Spleen (tissue), 11 donors: ENCODE data around the gene RITA1. TPM values are rescaled to one million over a fixed set of nuclear protein-coding genes. Genes with fewer than 3 reads are reported as not detected.
A peak's percentile ranks its signal among the peaks of the same experiment; 100 is the strongest.

Experiments
- DNase-seq: peaks from one replicate; pipeline ENCODE4 v3.0.0-alpha.2; 2020
- H3K27ac ChIP-seq, 8 donors: fragments of 200-600 bp; sonication (generic) in 7 of 8; 1 replicate in 4 of 8; 2 replicates in 4 of 8; pipeline versions ENCODE4 v1.5.0 to v1.8.0; 2016 to 2021; ENCODE audit warnings: inconsistent platforms in 4 of 8, mild to moderate bottlenecking in 4 of 8, moderate library complexity in 1 of 8
- H3K27me3 ChIP-seq, 7 donors: fragments of 200-600 bp; sonication (generic) in 6 of 7; replicated peaks in 1 of 7; 1 replicate in 4 of 7; 2 replicates in 3 of 7; pipeline versions ENCODE4 v1.5.0 to v1.8.0; 2016 to 2021; ENCODE audit warnings: inconsistent platforms in 3 of 7, mild to moderate bottlenecking in 1 of 7
- H3K36me3 ChIP-seq, 6 donors: fragments of 200-600 bp; sonication (generic) in 5 of 6; 1 replicate in 4 of 6; 2 replicates in 2 of 6; pipeline versions ENCODE4 v1.5.0 to v1.8.0; 2016 to 2021; ENCODE audit warnings: inconsistent platforms in 2 of 6
- H3K4me1 ChIP-seq, 6 donors: fragments of 200-600 bp; sonication (generic) in 5 of 6; 1 replicate in 3 of 6; 2 replicates in 3 of 6; pipeline versions ENCODE4 v1.5.0 to v1.8.0; 2016 to 2021; ENCODE audit warnings: inconsistent platforms in 3 of 6
- H3K4me3 ChIP-seq, 8 donors: fragments of 200-600 bp; sonication (generic) in 7 of 8; 1 replicate in 4 of 8; 2 replicates in 4 of 8; pipeline versions ENCODE4 v1.5.0 to v1.8.0; 2016 to 2021; ENCODE audit warnings: inconsistent platforms in 4 of 8, mild to moderate bottlenecking in 4 of 8, moderate library complexity in 2 of 8
- H3K9me3 ChIP-seq, 8 donors: fragments of 200-600 bp; sonication (generic) in 7 of 8; 1 replicate in 4 of 8; 2 replicates in 4 of 8; pipeline versions ENCODE4 v1.5.0 to v1.8.0; 2016 to 2021; ENCODE audit warnings: inconsistent platforms in 4 of 8
- POLR2A ChIP-seq, 3 donors: fragments of 450-650 bp; IDR thresholded peaks; one replicate each; pipeline ENCODE4 v1.5.1; 2017; ENCODE audit warnings: antibody characterized with exemption in 3 of 3, mild to moderate bottlenecking in 1 of 3
- POLR2AphosphoS5 ChIP-seq, 3 donors: sonication (generic); formaldehyde crosslinking; IDR thresholded peaks; one replicate each; pipeline ENCODE4 v1.5.1; 2017; ENCODE audit warnings: antibody characterized with exemption in 3 of 3
- WGBS, 5 donors: extraction: QIAGEN DNeasy Blood & Tissue Kit in 3 of 5; methylation state at CpG; one replicate each; pipeline versions ENCODE4 v1.1.5 to v1.1.7; 2013 to 2018; 5-methylcytosine and 5-hydroxymethylcytosine counted together
- intact Hi-C: fragments of 100-400 bp; cut with DNase I; formaldehyde crosslinking; loops from one replicate; pipeline ENCODE4 v1.15.0; 2023; ENCODE audit warnings: low total_unique reads
- polyA plus RNA-seq, 3 donors: library from polyadenylated mRNA; stranded (reverse); fragments of 200-250 nt; gene quantifications; one replicate each; pipeline ENCODE4 v1.2.1, GENCODE V29; 2013
- total RNA-seq, 7 donors: library from RNA; depleted of rRNA in 3 of 7; stranded (reverse); fragments of >200 nt in 3 of 7; fragmentation: NEBNext Ultra II Directional in 4 of 7; extraction: Animal tissue kit (Norgen Biotek cat#: 25700) in 4 of 7; gene quantifications; one replicate each; pipeline versions ENCODE4 v1.1.0 to v1.2.1, GENCODE V29; 2016 to 2021
- TF ChIP-seq, protein P1 (sequence below), 11 experiments: fragments of 200-600 bp in 7 of 11; fragments of 450-650 bp in 4 of 11; sonication (generic) in 4 of 11; IDR thresholded peaks in 8 of 11; conservative IDR thresholded peaks in 3 of 11; 1 replicate in 7 of 11; 2 replicates in 4 of 11; pipeline versions ENCODE4 v1.4.0 to v1.8.0; 2016 to 2021; ENCODE audit warnings: antibody characterized with exemption in 11 of 11, inconsistent platforms in 4 of 11, mild to moderate bottlenecking in 1 of 11
- donor health status: healthy with polysubstance abuse.
- donor health status: DM: no; HTN: no; CAD: no; lungs with moderate emphysema.
- donor health status: DM: no; HTN: no; CAD: no.
- donor health status: Bipolar disorder and iron deficiency.
- donor health status: healthy.
- donor health status: DM: no; HTN: no; CAD: no.
- donor health status: DM: yes; HTN: yes; CAD: no.

Gene RITA1
- total and polyA plus RNA-seq, 10 donors: 9.0 to 15.6 (median 12.4) TPM

DNA sequence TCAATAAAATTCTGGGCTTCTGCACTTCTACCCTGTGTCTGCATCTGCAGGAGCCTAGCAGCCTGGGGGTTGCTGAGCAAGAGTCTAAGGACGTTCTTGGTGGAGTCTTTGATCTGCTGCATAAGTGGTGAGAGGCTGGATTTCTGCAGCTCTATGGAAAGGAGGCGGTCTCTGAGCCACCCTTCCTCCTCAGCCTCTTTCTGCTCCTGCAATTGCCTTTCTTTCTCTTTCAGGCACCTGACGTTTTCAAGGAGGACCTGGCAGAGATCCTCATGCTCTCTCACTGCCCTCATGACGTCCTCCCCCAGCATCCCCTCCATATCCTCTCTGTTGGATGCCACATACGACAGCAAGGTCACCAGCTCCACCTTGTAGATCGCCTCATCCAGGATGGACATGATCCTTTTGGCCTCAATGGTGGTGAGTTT lies 22.1 kb downstream of the RITA1 start:
- Histone ChIP-seq H3K36me3 (no peaks in the 10 kb centered on the region), H3K27me3 (no peaks in the 10 kb centered on the region), H3K9me3 (no peaks in the 10 kb centered on the region), H3K27ac (peak overlapping the region; percentile 72 to 87 (median 85)), H3K4me3 (peak overlapping the region in 1 of 8 donors; percentile 27), H3K4me1 (peaks cover 27 to 90% (median 53%) of the 10 kb centered on the region in 6 donors)
- 30 to 48% (median 38%) methylated on average over 6 of the region's 6 CpGs for WGBS, 5 donors
- intact Hi-C loops: no loop called here
- DNase-seq: no peak
- TF ChIP-seq, protein P1, sequence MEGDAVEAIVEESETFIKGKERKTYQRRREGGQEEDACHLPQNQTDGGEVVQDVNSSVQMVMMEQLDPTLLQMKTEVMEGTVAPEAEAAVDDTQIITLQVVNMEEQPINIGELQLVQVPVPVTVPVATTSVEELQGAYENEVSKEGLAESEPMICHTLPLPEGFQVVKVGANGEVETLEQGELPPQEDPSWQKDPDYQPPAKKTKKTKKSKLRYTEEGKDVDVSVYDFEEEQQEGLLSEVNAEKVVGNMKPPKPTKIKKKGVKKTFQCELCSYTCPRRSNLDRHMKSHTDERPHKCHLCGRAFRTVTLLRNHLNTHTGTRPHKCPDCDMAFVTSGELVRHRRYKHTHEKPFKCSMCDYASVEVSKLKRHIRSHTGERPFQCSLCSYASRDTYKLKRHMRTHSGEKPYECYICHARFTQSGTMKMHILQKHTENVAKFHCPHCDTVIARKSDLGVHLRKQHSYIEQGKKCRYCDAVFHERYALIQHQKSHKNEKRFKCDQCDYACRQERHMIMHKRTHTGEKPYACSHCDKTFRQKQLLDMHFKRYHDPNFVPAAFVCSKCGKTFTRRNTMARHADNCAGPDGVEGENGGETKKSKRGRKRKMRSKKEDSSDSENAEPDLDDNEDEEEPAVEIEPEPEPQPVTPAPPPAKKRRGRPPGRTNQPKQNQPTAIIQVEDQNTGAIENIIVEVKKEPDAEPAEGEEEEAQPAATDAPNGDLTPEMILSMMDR (IDR thresholded peaks at IDR 0.05 in 8 of 11, conservative IDR thresholded peaks at IDR 0.05 in 3 of 11): no peak
- TF ChIP-seq POLR2AphosphoS5 (IDR thresholded peaks at IDR 0.05): no peak
- TF ChIP-seq POLR2A (IDR thresholded peaks at IDR 0.05): no peak

DNA sequence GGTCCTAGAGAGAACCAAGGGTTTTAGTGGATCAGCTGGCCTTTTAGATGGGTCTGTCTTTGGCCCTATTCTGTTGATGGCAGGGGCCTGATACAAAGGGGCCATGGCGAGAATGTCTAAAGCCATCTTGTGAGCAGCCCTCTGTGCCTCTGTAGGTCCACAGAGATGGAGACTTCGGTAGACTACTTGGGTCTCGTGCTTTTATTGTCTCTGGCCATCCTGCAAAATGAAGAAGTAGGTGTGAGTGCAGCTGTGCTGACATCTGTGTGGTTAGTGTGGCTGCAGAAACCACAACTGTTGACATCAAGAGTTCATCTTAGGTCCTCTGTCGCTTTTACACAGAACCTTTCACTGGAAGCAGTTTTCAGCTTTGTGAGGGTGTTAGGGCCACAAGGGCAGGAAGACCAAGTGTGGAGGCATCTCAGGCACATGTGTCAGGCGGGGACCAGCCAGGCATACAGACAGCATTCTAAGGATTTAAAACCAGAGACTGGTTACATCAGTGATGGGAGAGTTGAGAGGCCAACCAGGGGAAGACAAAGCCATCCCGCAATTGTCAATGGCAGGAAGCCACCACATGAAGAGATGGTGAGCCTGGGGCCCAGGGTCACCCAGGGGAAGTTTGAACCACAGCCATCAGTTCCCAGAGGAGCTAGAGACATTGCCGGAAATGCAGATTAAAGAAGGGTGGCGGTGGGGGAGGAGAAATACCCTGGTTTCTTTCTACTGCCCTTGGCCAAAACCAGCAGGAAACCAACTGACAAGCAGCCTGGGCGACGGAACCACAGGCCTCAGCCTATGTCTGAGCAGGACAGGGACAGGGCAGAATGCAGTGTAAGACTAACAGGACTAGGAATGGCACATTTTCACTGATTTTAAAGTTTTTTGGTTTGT lies 22.8 kb downstream of the RITA1 start:
- Histone ChIP-seq H3K27me3 (no peaks in the 10 kb centered on the region), H3K27ac (peak overlapping the region; percentile 72 to 87 (median 85)), H3K9me3 (no peaks in the 10 kb centered on the region), H3K4me3 (peak overlapping the region in 1 of 8 donors; percentile 27), H3K4me1 (peaks cover 27 to 85% (median 53%) of the 10 kb centered on the region in 6 donors), H3K36me3 (no peaks in the 10 kb centered on the region)
- intact Hi-C loops: no loop called here
- DNase-seq: peak; percentile 90
- 14 to 29% (median 15%) methylated on average over 8 to 10 of the region's 10 CpGs for WGBS, 5 donors
- TF ChIP-seq POLR2A (IDR thresholded peaks at IDR 0.05) (no peak), POLR2AphosphoS5 (IDR thresholded peaks at IDR 0.05) (peak in 2 of 3 donors; percentile 68 to 84)
- TF ChIP-seq, protein P1 (IDR thresholded peaks at IDR 0.05 in 8 of 11, conservative IDR thresholded peaks at IDR 0.05 in 3 of 11): no peak

DNA sequence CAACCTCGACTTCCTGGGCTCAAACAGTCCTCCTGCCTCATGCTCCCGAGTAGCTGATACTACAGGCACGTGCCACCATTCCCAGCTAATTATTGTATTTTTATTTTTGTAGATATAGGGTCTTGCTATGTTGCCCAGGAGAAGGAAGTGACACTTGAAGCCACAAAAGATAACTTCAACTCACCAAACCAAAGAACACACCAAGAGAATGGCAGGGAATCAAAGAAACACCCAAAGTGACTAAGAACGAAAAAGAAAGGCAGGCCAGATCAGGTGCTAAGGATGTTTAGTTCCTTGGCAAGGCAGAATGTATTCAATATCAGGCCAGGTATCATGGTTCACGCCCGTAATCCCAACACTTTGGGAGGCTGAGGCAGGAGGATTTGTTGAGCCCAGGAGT lies 25.6 kb downstream of the RITA1 start:
- Histone ChIP-seq H3K27ac (no peak overlapping the region), H3K4me1 (peaks cover 38 to 89% (median 58%) of the 10 kb centered on the region in 6 donors), H3K36me3 (no peaks in the 10 kb centered on the region), H3K4me3 (no peak overlapping the region), H3K9me3 (no peaks in the 10 kb centered on the region), H3K27me3 (no peaks in the 10 kb centered on the region)
- DNase-seq: no peak
- 85 to 96% (median 92%) methylated on average over 6 of the region's 6 CpGs for WGBS, 5 donors
- TF ChIP-seq POLR2A (IDR thresholded peaks at IDR 0.05) (no peak), POLR2AphosphoS5 (IDR thresholded peaks at IDR 0.05) (no peak)
- TF ChIP-seq, protein P1 (IDR thresholded peaks at IDR 0.05 in 8 of 11, conservative IDR thresholded peaks at IDR 0.05 in 3 of 11): no peak
- intact Hi-C loops: no loop called here

DNA sequence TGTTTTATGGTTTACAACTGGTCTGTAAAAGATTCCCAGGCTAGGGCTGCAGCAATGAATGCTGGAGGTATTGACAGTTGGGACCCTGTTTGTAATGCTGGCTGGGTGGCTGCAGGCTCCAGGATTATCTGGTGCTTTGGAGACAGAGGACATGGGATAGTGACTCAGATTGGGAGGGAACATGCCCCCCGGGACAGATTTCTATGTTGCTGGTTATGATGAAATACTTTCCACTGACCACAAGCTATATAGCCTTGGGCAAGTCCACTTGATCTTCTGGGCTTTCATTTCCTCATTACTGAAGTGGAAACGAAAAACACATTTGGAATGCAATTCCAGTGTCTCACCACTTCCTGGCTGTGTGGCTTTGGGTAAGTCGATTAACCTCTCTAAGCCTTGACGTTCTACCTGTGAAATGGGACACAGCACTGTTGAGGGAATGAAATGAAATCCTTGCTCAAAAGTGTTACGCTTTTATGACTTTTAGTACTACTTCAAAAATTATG lies 29.4 kb downstream of the RITA1 start:
- TF ChIP-seq, protein P1 (IDR thresholded peaks at IDR 0.05 in 8 of 11, conservative IDR thresholded peaks at IDR 0.05 in 3 of 11): peak in 5 of 11 experiments; percentile 21 to 52 (median 26)
- peak in 1 of 3 donors; percentile 71 for TF ChIP-seq POLR2AphosphoS5 (IDR thresholded peaks at IDR 0.05)
- no peak for TF ChIP-seq POLR2A (IDR thresholded peaks at IDR 0.05)
- Histone ChIP-seq H3K4me3 (no peak overlapping the region), H3K27me3 (no peaks in the 10 kb centered on the region), H3K4me1 (peaks cover 11 to 73% (median 36%) of the 10 kb centered on the region in 6 donors), H3K27ac (peak overlapping the region in 4 of 8 donors; percentile 22 to 56 (median 47)), H3K9me3 (no peaks in the 10 kb centered on the region), H3K36me3 (no peaks in the 10 kb centered on the region)
- intact Hi-C loops: no loop called here
- no peak for DNase-seq
- 21 to 36% (median 27%) methylated on average over 5 of the region's 5 CpGs for WGBS, 5 donors
